ENCODE data around the gene LRP3. TPM values are rescaled to one million over a fixed set of nuclear protein-coding genes. Genes with fewer than 3 reads are reported as not detected.
"Not testable (repeated sequence)": the region's sequence is repeated elsewhere in the genome, so short reads cannot be mapped to it uniquely, and the experiment has no call there.

Gene LRP3
- polyA plus RNA-seq, 1 donor from 2014 or later, result 60.1 TPM

DNA sequence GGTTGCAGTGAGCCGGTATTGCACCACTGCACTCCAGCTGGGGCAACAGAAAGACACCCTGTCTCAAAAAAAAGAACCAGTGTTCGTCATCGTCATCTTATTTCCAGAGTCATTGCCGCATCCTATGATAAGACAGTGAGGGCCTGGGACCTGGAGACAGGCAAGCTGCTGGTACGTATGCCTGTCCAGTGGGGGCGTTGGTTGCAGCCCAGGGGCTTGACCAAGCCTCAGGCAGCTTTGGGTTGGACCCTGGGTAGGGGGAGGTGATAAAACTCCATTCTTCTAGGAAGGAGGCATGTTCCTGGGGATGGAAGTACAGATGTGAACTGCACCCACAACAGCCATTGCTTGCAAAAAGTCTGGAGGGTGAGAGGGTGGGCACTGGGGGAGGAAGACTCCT, 46.6 kb upstream of the LRP3 start:
- Histone ChIP-seq H4K20me1 (ENCODE audit: insufficient read depth) (no peaks in the 10 kb centered on the region), H3K4me2 (ENCODE audit: low read length) (no peak overlapping the region), H3K36me3 (ENCODE audit: insufficient read depth, low read length) (no peaks in the 10 kb centered on the region), H3F3A (ENCODE audit: insufficient read depth, low read length, poor library complexity, severe bottlenecking) (no peaks in the 10 kb centered on the region), H3K9ac (ENCODE audit: low read length) (no peak overlapping the region), H3K27me3 (ENCODE audit: insufficient read depth, low read depth, low read length) (no peaks in the 10 kb centered on the region), H3K9me3 (ENCODE audit: low read length) (no peaks in the 10 kb centered on the region), H3K79me2 (replicated peaks; ENCODE audit: insufficient read depth, low read length) (no peaks in the 10 kb centered on the region), H2AFZ (ENCODE audit: low read depth, low read length) (no peak overlapping the region), H3K27ac (ENCODE audit: low read length) (no peak overlapping the region), H3K4me3 (ENCODE audit: low read length) (no peak overlapping the region), H3K9me2 (ENCODE audit: insufficient read depth, low read length) (no peaks in the 10 kb centered on the region)
- TF ChIP-seq MXI1 (conservative IDR thresholded peaks at IDR 0.05; ENCODE audit: poor library complexity, severe bottlenecking), result no peak

DNA sequence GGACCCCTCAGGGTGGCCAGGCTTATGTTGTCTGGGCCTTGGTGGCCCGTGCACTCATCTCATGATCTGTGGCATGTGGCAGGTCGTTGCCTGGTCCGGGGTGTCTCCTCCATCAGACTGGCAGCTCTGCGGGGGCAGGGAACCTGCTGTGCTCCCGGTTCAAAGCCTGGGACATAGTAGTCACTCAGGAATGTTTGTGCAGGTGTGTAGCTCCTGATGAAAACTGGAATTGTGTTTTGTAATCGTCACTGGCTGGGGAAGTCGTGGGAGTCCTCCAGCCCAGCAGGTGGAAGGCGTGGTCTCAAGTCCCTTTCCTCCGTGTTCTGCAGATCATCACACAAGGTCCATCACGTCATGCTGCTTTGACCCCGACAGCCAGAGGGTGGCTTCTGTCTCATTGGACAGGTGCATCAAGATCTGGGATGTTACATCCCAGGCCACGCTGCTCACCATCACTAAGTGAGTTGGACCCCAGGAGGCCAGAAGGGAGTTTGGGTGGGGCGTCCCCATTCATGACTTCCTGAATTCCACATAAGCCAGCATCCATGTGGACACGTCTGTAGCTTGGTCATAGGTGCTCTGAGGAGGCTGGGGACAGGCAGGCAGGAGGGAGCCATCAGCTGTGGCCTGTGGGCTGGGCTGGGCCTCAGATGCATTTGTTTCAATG, 43.1 kb upstream of the LRP3 start:
- no peak overlapping the region for H3K4me2 ChIP-seq (ENCODE audit: low read length)
- no peaks in the 10 kb centered on the region for H3K27me3 ChIP-seq (ENCODE audit: insufficient read depth, low read depth, low read length)
- H2AFZ ChIP-seq (ENCODE audit: low read depth, low read length), result no peak overlapping the region

DNA sequence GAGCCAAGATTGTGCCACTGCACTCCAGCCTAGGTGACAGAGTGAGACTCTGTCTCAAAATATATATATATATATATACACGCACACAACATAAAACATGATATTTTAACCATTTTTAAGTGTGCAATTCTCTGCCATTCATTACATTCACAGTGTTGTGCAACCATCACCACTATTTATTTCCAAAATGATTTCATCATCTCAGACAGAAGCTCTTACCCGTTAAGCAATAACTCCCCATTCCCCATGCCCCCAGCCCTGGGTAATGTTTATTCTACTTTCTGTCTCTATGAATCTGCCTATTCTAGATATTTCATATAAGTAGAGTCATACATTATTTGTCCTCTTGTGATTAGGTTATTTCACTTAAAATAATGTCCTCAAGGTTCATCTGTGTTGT, 42.0 kb upstream of the LRP3 start:
- H3K9me2 ChIP-seq (ENCODE audit: insufficient read depth, low read length), result no peaks in the 10 kb centered on the region

More for the DNA sequence above, 43.1 kb upstream of the LRP3 start:
- no peak for TF ChIP-seq EP300 (conservative IDR thresholded peaks at IDR 0.05; ENCODE audit: poor library complexity, severe bottlenecking)
- TF ChIP-seq, protein P1, sequence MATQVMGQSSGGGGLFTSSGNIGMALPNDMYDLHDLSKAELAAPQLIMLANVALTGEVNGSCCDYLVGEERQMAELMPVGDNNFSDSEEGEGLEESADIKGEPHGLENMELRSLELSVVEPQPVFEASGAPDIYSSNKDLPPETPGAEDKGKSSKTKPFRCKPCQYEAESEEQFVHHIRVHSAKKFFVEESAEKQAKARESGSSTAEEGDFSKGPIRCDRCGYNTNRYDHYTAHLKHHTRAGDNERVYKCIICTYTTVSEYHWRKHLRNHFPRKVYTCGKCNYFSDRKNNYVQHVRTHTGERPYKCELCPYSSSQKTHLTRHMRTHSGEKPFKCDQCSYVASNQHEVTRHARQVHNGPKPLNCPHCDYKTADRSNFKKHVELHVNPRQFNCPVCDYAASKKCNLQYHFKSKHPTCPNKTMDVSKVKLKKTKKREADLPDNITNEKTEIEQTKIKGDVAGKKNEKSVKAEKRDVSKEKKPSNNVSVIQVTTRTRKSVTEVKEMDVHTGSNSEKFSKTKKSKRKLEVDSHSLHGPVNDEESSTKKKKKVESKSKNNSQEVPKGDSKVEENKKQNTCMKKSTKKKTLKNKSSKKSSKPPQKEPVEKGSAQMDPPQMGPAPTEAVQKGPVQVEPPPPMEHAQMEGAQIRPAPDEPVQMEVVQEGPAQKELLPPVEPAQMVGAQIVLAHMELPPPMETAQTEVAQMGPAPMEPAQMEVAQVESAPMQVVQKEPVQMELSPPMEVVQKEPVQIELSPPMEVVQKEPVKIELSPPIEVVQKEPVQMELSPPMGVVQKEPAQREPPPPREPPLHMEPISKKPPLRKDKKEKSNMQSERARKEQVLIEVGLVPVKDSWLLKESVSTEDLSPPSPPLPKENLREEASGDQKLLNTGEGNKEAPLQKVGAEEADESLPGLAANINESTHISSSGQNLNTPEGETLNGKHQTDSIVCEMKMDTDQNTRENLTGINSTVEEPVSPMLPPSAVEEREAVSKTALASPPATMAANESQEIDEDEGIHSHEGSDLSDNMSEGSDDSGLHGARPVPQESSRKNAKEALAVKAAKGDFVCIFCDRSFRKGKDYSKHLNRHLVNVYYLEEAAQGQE (IDR thresholded peaks at IDR 0.05; ENCODE audit: borderline replicate concordance), result no peak
- no peak for TF ChIP-seq SMC3 (conservative IDR thresholded peaks at IDR 0.05; ENCODE audit: poor library complexity)
- TF ChIP-seq, protein P2, sequence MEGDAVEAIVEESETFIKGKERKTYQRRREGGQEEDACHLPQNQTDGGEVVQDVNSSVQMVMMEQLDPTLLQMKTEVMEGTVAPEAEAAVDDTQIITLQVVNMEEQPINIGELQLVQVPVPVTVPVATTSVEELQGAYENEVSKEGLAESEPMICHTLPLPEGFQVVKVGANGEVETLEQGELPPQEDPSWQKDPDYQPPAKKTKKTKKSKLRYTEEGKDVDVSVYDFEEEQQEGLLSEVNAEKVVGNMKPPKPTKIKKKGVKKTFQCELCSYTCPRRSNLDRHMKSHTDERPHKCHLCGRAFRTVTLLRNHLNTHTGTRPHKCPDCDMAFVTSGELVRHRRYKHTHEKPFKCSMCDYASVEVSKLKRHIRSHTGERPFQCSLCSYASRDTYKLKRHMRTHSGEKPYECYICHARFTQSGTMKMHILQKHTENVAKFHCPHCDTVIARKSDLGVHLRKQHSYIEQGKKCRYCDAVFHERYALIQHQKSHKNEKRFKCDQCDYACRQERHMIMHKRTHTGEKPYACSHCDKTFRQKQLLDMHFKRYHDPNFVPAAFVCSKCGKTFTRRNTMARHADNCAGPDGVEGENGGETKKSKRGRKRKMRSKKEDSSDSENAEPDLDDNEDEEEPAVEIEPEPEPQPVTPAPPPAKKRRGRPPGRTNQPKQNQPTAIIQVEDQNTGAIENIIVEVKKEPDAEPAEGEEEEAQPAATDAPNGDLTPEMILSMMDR (IDR thresholded peaks at IDR 0.05; ENCODE audit: poor library complexity, severe bottlenecking), result no peak
- TF ChIP-seq MXI1 (conservative IDR thresholded peaks at IDR 0.05; ENCODE audit: poor library complexity, severe bottlenecking), result no peak
- no peak for TF ChIP-seq RAD21 (conservative IDR thresholded peaks at IDR 0.05)
- Histone ChIP-seq H3K9me3 (ENCODE audit: low read length) (no peaks in the 10 kb centered on the region), H3K9ac (ENCODE audit: low read length) (no peak overlapping the region), H3K36me3 (ENCODE audit: insufficient read depth, low read length) (no peaks in the 10 kb centered on the region), H3K9me2 (ENCODE audit: insufficient read depth, low read length) (no peaks in the 10 kb centered on the region), H3K79me2 (replicated peaks; ENCODE audit: insufficient read depth, low read length) (no peaks in the 10 kb centered on the region), H3K4me3 (ENCODE audit: low read length) (no peak overlapping the region), H4K20me1 (ENCODE audit: insufficient read depth) (no peaks in the 10 kb centered on the region), H3K27ac (ENCODE audit: low read length) (no peak overlapping the region), H3F3A (ENCODE audit: insufficient read depth, low read length, poor library complexity, severe bottlenecking) (no peaks in the 10 kb centered on the region)

DNA sequence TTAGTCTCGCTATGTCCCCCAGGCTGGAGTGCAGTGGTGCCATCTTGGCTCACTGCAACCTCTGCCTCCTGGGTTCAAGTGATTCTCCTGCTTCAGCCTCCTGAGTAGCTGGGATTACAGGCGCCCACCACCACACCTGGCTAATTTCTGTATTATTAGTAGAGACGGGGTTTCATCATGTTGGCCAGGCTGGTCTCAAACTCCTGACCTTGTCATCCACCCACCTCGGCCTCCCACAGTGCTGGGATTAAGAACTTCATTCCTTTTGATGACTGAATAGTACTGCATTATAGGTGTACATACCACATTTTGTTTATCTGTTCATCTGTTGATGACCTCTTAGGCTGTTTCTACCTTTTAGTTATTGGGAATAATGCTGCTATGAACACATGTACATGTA, 41.5 kb upstream of the LRP3 start:
- not testable (repeated sequence) for H3K4me3 ChIP-seq (ENCODE audit: low read length); H3F3A ChIP-seq (ENCODE audit: insufficient read depth, low read length, poor library complexity, severe bottlenecking); H3K79me2 ChIP-seq (replicated peaks; ENCODE audit: insufficient read depth, low read length); H3K36me3 ChIP-seq (ENCODE audit: insufficient read depth, low read length); H3K9ac ChIP-seq (ENCODE audit: low read length); H3K4me2 ChIP-seq (ENCODE audit: low read length); H3K9me3 ChIP-seq (ENCODE audit: low read length); H4K20me1 ChIP-seq (ENCODE audit: insufficient read depth); H3K27ac ChIP-seq (ENCODE audit: low read length); H3K9me2 ChIP-seq (ENCODE audit: insufficient read depth, low read length); H3K27me3 ChIP-seq (ENCODE audit: insufficient read depth, low read depth, low read length); H2AFZ ChIP-seq (ENCODE audit: low read depth, low read length)

More for the DNA sequence above, 42.0 kb upstream of the LRP3 start:
- Histone ChIP-seq H3K36me3 (ENCODE audit: insufficient read depth, low read length) (no peaks in the 10 kb centered on the region), H3K27ac (ENCODE audit: low read length) (no peak overlapping the region), H3K79me2 (replicated peaks; ENCODE audit: insufficient read depth, low read length) (no peaks in the 10 kb centered on the region), H3F3A (ENCODE audit: insufficient read depth, low read length, poor library complexity, severe bottlenecking) (no peaks in the 10 kb centered on the region), H3K9ac (ENCODE audit: low read length) (no peak overlapping the region), H3K27me3 (ENCODE audit: insufficient read depth, low read depth, low read length) (no peaks in the 10 kb centered on the region), H3K4me2 (ENCODE audit: low read length) (no peak overlapping the region), H4K20me1 (ENCODE audit: insufficient read depth) (no peaks in the 10 kb centered on the region), H2AFZ (ENCODE audit: low read depth, low read length) (no peak overlapping the region), H3K4me3 (ENCODE audit: low read length) (no peak overlapping the region), H3K9me3 (ENCODE audit: low read length) (no peaks in the 10 kb centered on the region)
- TF ChIP-seq EP300 (conservative IDR thresholded peaks at IDR 0.05; ENCODE audit: poor library complexity, severe bottlenecking) (no peak), SMC3 (conservative IDR thresholded peaks at IDR 0.05; ENCODE audit: poor library complexity) (no peak)

DNA sequence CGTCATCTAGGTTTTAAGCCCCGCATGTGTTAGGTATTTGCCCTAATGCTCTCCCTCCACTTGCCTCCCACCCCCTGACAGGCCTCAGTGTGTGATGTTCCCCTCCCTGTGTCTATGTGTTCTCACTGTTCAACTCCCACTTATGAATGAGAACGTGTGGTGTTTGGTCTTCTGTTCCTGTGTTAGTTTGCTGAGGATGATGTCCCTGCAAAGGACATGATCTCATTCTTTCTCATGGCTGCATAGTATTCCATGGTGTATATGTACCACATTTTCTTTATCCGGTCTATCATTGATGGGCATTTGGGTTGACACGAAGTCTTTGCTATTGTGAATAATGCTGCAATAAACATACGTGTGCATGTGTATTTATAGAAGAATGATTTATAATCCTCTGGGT, 39.8 kb upstream of the LRP3 start:
- not testable (repeated sequence) for H3K9me2 ChIP-seq (ENCODE audit: insufficient read depth, low read length); H3K9ac ChIP-seq (ENCODE audit: low read length); H3K9me3 ChIP-seq (ENCODE audit: low read length); H3K4me3 ChIP-seq (ENCODE audit: low read length); H2AFZ ChIP-seq (ENCODE audit: low read depth, low read length); H3F3A ChIP-seq (ENCODE audit: insufficient read depth, low read length, poor library complexity, severe bottlenecking); H3K4me2 ChIP-seq (ENCODE audit: low read length); H3K27me3 ChIP-seq (ENCODE audit: insufficient read depth, low read depth, low read length); H4K20me1 ChIP-seq (ENCODE audit: insufficient read depth); H3K27ac ChIP-seq (ENCODE audit: low read length); H3K79me2 ChIP-seq (replicated peaks; ENCODE audit: insufficient read depth, low read length); H3K36me3 ChIP-seq (ENCODE audit: insufficient read depth, low read length)

Measured in neural cell (in vitro differentiated cells).